ENCODE measurements around the gene SMURF1. TPM values are rescaled to one million over a fixed set of nuclear protein-coding genes. Genes with fewer than 3 reads are reported as not detected.

SMURF1 gene
- total RNA-seq, 1 donor from 2014 or later = 16.9 TPM

DNA sequence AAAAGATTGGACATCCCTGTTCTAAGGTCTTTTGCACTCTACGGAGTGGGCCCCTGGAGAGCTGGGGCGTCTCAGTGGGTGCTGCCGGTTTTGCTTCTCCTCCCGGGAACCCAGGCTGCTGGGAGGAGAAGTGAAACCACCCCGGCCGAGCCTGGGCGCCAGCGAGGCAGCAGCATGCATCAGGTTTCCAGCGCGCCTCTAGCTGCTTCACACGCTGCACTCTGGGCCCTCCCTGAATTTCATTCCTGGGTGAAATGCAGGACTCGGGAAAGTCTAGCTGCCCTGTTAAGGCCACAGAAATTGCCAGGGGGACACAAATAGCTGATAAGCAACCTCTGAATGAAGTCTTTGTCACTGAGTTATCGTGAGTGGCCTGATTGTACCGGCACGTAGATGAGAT lies 138.1 kb downstream of the SMURF1 start:
- no peak for DNase-seq (ENCODE audit: low read depth in 2 of 2)

GRCh38 chr7:99004781-99005500 lies 139.0 kb downstream of the SMURF1 start:
- DNase-seq (ENCODE audit: low read depth in 2 of 2) = no peak

GRCh38 chr7:99004216-99004615 lies 139.7 kb downstream of the SMURF1 start:
- DNase-seq (ENCODE audit: low read depth in 2 of 2) = no peak

GRCh38 chr7:99003419-99003818 lies 140.5 kb downstream of the SMURF1 start:
- no peak for DNase-seq (ENCODE audit: low read depth in 2 of 2)

- no peak for DNase-seq (ENCODE audit: low read depth in 2 of 2)
Measured at GRCh38 chr7:99002827-99003212, 141.1 kb downstream of the SMURF1 start.

DNA sequence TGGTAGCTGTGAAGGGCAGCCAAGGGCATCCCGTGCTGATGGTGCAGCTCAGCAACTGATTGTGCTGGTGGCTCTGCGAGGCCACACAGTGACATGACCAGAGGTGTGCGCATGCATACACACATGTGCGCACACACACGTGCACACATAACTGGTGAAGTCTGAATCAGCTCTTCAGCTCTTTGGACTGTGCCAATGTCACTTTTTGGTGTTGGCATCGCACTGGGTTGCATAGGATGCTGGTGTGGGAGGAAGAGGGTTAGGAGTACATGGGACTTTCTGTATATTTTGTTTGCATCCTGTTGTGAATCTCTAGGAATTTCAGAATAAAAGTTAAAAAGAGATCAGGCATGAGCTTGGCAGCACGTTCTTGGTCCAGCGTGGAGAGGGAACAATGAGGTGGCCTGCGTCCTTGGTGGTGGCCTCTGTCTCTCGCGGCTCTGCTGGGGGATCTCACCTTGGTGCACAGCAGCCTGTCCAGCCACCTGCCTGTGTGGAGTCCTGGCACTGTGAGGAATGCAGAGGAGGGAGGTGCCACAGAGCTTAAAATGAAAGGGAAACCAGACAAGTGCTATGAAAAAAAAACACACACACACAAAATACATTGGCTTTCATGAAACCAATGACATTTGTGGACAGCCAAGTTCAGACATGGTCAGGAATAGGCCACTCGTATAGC lies 141.6 kb downstream of the SMURF1 start:
- DNase-seq (ENCODE audit: low read depth in 2 of 2) = no peak

DNA sequence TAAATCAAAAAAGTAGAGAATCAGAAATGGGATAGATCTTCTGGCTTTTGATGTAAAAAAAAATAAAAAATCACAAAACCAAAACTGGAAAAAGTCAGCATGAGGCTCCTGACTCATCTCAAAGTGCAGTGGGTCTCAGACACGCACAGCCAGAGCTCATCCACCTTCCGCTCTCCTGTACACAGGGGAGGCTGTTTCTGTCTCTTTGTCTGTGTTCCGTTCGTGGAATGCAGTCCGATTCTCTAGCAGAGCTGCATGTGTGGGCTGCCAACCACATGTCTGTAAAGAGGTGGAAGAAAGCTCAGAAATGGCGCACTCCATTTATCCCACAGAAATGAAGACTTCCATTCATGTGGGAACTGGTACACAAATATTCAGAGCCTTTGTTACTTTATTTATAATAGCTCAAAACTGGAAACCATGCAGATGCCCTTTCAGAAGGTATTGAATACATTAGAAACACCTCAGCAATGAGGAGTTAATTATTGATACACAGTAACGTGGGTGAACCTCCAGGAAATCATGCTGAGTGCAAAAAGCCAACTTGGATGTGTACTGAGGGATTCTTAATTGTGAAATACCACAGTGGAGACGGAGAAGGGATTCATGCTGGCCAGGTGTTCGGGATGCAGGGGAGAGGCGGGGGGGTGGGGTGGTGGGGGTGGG lies 142.3 kb downstream of the SMURF1 start:
- DNase-seq (ENCODE audit: low read depth in 2 of 2) = no peak

- DNase-seq (ENCODE audit: low read depth in 2 of 2) = no peak
Measured at GRCh38 chr7:99000904-99001465, 142.9 kb downstream of the SMURF1 start.

GRCh38 chr7:99000196-99000903 lies 143.6 kb downstream of the SMURF1 start:
- DNase-seq (ENCODE audit: low read depth in 2 of 2) = no peak

DNA sequence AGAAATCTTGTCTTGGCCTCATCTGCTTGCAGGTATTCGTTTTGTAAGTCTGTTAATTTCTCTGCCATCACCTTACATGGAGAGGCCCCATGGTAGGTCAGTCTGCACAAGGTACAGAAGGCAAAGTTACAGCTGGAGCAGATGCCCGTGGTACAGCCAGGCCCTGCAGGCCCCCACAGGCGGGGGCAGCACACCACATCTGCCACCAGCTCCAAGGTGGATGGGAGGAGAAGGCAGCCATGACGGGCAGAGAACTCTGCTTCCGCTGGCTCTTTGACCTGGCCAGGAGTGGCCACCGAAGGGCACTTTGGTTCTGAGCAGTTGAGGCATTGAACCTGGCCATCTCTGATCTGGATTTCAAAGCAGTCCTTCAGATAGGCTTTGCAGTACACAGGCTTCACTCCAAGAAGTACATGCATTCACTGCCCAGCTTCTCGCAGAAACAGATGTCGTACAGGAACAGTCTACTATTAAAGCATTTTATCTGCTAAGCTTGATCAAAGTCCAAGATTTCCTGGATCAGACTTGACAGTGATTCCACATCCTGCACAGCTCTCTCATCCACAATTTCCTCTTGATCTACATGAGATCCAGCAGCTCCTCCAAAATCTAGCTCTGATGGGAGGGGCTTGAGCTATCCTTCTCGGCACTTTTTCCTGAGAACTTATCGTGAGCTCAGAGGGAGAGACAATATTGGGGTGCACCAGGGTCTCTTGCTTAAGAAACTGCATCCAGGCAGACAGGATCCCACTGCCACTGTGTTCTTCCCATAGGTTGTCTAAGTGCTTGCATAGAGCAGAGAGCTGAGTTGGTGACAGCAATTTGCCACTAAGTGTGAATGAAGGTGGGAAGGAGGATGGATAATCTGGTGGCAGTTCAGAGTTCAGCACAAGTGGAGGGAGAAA lies 144.8 kb downstream of the SMURF1 start:
- DNase-seq (ENCODE audit: low read depth in 2 of 2) = no peak

DNA sequence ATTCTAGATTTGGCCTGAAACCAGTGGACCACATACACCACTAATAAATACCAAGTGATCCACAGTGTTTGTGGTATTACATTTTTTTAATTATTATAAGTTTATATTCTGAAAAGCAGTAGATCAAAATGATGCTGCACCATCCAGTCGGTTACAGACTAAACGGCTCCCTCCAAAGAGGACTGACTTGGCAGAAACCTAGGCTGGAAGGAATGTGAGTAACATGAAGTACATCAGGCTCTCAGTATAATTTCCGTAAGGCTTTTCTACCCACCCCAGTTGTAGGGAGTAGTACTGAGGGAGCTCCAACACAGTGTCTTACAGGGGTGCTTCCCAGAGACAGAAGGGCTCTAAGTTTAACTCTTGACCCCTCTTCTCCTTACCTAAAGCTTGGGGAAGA lies 146.1 kb downstream of the SMURF1 start:
- DNase-seq (ENCODE audit: low read depth in 2 of 2) = no peak

GRCh38 chr7:98996150-98996552 lies 147.8 kb downstream of the SMURF1 start:
- DNase-seq (ENCODE audit: low read depth in 2 of 2) = no peak

DNA sequence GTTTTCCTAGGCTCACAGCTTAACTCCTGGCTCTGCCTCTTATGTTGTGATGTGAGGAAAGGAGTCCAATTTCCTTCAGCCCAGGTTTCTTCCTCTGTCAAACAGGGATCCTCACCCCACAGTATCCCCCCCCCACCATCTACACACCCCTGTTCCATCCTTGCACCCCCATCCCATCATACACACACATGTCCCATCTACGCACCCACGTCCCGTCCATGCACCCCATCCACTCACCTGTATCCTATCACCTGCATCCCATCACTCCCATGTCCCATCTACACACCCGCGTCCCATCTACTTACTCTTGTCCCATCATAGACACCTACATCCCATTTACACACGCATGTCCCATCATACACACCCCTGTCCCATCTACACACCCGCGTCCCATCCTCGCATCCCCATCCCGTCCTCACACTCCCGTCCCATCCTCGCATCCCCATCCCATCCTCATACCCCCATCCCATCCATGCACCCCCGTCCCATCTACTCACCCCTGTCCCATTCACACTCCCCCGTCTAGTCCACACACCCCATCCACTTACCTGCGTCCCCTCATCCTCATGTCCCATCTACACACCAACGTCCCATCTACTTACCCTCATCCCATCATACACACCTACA lies 148.3 kb downstream of the SMURF1 start:
- no peak for DNase-seq (ENCODE audit: low read depth in 2 of 2)

DNA sequence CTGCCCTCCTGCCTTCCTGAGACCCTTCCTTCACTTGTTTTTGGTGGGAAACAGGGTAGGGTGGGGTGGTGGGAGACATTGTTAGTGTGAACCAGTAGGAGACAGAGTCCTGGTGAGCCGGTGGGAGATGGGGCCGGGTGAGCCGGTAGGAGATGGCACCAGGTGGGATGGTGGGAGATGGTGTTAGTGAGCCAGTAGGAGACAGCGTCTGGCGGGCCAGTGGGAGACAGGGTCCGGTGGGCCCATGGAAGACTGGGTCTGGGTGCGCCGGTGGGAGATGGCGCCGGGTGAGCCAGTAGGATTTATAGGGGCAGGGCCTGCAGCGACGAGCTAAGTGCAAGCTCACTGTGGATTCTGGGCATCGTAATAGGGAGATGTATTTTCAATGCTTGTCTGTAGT lies 148.8 kb downstream of the SMURF1 start:
- no peak for DNase-seq (ENCODE audit: low read depth in 2 of 2)

DNA sequence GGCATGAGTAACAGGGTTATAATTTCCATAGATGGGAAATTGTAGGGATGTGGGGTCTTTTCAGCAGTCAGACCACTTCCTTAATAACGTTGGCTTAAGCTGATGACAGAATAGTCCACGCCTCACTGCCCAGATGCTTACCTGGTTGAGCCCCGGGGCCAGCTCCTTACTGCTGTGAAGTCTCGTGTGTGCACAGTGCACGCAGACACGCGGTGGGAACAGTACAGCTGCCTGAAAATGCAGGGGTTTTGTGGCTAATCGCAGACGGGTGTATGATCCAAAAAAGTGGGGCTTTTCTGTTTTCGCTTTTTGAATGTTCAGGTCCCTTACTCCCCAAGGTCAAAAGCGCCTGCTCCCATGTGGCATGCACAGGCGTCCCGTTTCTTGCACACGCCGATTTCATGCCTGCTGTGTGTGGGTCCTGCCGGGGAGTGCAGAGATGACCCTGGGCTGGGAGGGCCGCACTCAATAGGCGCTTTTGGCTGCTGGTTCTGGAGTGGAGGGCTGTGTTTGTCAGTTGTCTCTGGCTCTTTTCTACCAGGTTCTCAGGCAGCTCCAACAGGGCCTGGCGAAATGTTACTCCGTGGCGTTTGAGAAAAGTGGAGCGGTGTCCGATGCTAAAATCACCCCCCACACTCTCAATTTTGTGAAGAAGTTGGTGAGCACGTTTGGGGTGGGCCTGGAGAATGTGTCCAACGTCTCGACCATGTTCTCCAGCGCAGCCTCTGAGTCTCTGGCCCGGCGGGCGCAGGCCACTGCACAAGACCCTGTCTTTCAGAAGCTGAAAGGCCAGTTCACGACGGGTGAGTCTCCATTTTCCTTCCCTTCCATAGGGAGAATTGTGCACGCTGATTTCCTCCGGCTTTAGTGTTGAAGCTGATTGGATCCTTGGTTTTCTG lies 149.6 kb downstream of the SMURF1 start:
- no peak for DNase-seq (ENCODE audit: low read depth in 2 of 2)

GRCh38 chr7:98993024-98993897 lies 150.6 kb downstream of the SMURF1 start:
- DNase-seq (ENCODE audit: low read depth in 2 of 2) = no peak

DNA sequence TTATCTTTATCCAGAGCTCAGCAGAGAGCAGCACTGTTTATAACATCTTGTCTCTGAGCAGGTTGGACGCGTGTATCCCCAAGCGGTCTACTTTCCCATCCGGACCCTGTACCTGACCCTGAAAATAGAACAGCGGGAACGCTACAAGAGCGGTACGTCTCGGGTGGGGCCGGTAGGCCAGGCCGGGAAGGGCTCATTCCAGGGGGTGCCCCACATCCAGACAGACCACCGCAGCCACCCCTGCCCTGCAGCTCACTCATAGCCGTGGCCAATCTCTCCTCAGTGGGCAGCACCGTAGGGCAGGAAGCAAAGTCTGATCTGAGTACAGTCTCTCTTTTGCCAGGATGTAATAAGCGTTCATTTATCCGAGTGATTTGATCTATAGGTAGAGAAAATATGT lies 151.8 kb downstream of the SMURF1 start:
- DNase-seq (ENCODE audit: low read depth in 2 of 2) = no peak

DNA sequence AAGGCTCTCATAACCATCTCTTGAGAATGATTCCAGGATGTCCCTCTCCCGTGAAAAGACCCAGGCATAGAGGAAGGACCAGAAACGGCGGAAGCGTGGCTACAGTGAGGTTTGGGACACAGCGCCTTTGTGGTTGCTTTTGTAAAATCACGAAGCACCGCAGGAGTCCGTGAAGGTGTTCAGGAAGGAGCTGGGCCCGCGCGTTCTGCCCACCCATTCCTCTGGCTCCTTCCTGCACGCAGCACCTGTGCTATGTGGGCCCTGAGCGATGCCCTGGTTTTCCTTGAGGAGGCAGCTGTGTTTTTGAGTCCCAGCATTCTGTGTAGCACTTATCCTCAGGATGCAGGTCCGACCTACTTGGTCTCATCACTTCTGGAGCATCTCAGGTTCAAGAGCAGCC lies 152.8 kb downstream of the SMURF1 start:
- no peak for DNase-seq (ENCODE audit: low read depth in 2 of 2)
